ENCODE results near the gene RNF123.

DNA sequence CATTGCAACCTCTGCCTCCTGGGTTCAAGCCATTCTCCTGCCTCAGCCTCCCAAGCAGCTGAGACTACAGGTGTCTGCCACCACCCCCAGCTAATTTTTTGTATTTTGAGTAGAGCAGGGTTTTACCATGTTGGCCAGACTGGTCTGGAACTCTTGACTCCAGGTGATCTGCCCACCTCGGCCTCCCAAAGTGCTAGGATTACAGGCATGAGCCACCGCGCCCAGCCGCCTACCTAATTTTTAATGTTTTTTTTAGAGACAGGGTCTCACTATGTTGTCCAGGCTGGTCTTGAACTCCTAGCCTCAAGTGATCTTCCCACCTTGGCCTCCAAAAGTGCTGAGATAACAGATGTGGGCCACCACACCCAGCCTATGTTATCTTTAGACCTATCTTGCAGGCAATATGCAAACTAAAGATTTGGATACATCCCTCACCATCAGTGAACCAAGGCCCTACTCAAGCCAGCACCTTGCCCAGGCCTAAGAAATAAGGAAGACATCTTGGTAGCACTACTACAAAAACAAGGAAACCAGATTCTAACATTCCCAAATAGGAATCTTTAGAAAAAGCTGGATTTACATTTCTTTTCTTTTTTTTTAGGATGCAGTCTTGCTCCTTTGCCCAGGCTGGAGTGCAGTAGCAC is 40.7 kb downstream of the RNF123 start:
- no peak for TF ChIP-seq USF2 (IDR thresholded peaks at IDR 0.05; ENCODE audit: borderline replicate concordance, low read depth, low read length)
- TF ChIP-seq POLR2AphosphoS5 (IDR thresholded peaks at IDR 0.05; ENCODE audit: low read depth, low read length): no peak
- TF ChIP-seq, protein P1, sequence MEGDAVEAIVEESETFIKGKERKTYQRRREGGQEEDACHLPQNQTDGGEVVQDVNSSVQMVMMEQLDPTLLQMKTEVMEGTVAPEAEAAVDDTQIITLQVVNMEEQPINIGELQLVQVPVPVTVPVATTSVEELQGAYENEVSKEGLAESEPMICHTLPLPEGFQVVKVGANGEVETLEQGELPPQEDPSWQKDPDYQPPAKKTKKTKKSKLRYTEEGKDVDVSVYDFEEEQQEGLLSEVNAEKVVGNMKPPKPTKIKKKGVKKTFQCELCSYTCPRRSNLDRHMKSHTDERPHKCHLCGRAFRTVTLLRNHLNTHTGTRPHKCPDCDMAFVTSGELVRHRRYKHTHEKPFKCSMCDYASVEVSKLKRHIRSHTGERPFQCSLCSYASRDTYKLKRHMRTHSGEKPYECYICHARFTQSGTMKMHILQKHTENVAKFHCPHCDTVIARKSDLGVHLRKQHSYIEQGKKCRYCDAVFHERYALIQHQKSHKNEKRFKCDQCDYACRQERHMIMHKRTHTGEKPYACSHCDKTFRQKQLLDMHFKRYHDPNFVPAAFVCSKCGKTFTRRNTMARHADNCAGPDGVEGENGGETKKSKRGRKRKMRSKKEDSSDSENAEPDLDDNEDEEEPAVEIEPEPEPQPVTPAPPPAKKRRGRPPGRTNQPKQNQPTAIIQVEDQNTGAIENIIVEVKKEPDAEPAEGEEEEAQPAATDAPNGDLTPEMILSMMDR (IDR thresholded peaks at IDR 0.05): no peak
- TF ChIP-seq TAF1 (IDR thresholded peaks at IDR 0.05; ENCODE audit: borderline replicate concordance, low read depth, low read length): no peak
- no peak for TF ChIP-seq RXRA (IDR thresholded peaks at IDR 0.05; ENCODE audit: borderline replicate concordance, low read depth)
- no peak for TF ChIP-seq REST (IDR thresholded peaks at IDR 0.05; ENCODE audit: low read depth, low read length)
- no peak for TF ChIP-seq ZBTB33 (IDR thresholded peaks at IDR 0.05; ENCODE audit: borderline replicate concordance, low read depth)
- no peak for TF ChIP-seq MEF2A (IDR thresholded peaks at IDR 0.05; ENCODE audit: borderline replicate concordance, low read depth)
- no peak for TF ChIP-seq SIN3A (IDR thresholded peaks at IDR 0.05; ENCODE audit: borderline replicate concordance, low read depth, low read length)

All from SK-N-SH (cell line).